Activated CD4-positive, alpha-beta T cell treated with anti-CD3 and anti-CD28 coated beads, Interleukin-10, Interleukin-2, amounts not matched to agents 100 ng/mL and 50 ng/mL, durations not matched to agents 16 hours and 8 hours (primary cell): Measurements from ENCODE around the gene CIBAR2.

Experiments used
- DNase-seq: peaks from one replicate; pipeline ENCODE4 v3.0.0-alpha.2; 2020

CIBAR2 gene

GRCh38 chr16:85144026-85144915, 32.0 kb upstream of the CIBAR2 start:
- DNase-seq: no peak

GRCh38 chr16:85142771-85143211, 30.5 kb upstream of the CIBAR2 start:
- no peak for DNase-seq

- no peak for DNase-seq
Observed at GRCh38 chr16:85142129-85142513, 29.8 kb upstream of the CIBAR2 start.

- DNase-seq: no peak
Observed at GRCh38 chr16:85141491-85142128, 29.3 kb upstream of the CIBAR2 start.

- no peak for DNase-seq
Observed at GRCh38 chr16:85140455-85141012, 28.3 kb upstream of the CIBAR2 start.

- DNase-seq: no peak
Observed at GRCh38 chr16:85139881-85140339, 27.6 kb upstream of the CIBAR2 start.

GRCh38 chr16:85138825-85139627, 26.8 kb upstream of the CIBAR2 start:
- DNase-seq: no peak

GRCh38 chr16:85138073-85138824, 26.0 kb upstream of the CIBAR2 start:
- no peak for DNase-seq

GRCh38 chr16:85137323-85138072, 25.2 kb upstream of the CIBAR2 start:
- no peak for DNase-seq

GRCh38 chr16:85136702-85137322, 24.5 kb upstream of the CIBAR2 start:
- DNase-seq: no peak

- DNase-seq: no peak
Observed at GRCh38 chr16:85136213-85136701, 24.0 kb upstream of the CIBAR2 start.

GRCh38 chr16:85134789-85135142, 22.5 kb upstream of the CIBAR2 start:
- DNase-seq: no peak

- DNase-seq: no peak
Observed at GRCh38 chr16:85134076-85134788, 22.0 kb upstream of the CIBAR2 start.

GRCh38 chr16:85133290-85133599, 21.0 kb upstream of the CIBAR2 start:
- no peak for DNase-seq

- DNase-seq: no peak
Observed at GRCh38 chr16:85132456-85133289, 20.4 kb upstream of the CIBAR2 start.

GRCh38 chr16:85130705-85131028, 18.4 kb upstream of the CIBAR2 start:
- DNase-seq: no peak

GRCh38 chr16:85129876-85130704, 17.8 kb upstream of the CIBAR2 start:
- DNase-seq: no peak

GRCh38 chr16:85128079-85128837, 16.0 kb upstream of the CIBAR2 start:
- DNase-seq: no peak
